Subcutaneous adipose tissue (tissue), 4 donors: ENCODE measurements around the gene IL1RAPL2. TPM values are rescaled to one million over a fixed set of nuclear protein-coding genes. Genes with fewer than 3 reads are reported as not detected.

Experiments
- CTCF ChIP-seq: fragments of 450-650 bp; IDR thresholded peaks from one replicate; pipeline ENCODE4 v1.5.1; 2016; ENCODE audit warnings: low read depth, mild to moderate bottlenecking, control low read depth, antibody characterized with exemption, moderate library complexity
- total RNA-seq, 4 donors: library from RNA; depleted of rRNA; stranded (reverse); fragments of >200 nt; gene quantifications; one replicate each; pipeline ENCODE4 v1.1.0, GENCODE V29; 2016

Gene IL1RAPL2
- total RNA-seq, 4 donors from 2014 or later: 0.17 TPM; not detected in 3

DNA sequence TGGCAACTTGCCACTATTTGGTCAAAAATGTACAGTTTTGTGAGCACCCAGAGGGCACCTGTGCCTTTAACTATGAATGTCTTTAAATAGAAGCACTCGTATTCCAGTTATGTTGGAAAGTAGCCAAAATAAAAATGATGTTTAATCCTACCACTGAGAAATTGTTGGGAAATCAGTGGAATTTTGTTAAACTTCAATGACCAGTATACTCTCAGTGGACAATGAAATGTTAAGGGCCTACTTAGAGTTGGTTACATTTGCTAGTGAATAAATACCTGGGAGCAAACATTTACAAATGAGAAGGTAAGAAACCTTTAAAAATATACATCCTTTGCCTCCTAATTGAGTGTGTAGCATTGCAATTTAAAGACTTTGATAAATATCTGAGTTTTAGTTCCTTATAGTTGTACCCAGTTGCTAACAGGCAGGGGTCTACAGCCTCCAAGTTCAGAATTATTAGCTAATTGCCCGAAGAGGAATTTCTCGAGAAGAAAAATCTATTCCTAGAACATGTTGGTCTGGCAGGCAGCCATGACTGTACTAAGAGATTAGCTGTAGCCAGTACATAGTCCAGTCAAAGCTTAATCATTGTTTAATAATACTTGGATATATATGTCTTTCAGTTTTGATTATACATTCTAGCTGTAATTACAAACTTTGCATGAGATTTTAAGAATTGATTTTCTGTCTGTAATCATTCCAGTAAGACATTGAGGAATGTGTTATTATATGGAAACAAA, 93.2 kb downstream of the IL1RAPL2 start:
- TF ChIP-seq CTCF: no peak

DNA sequence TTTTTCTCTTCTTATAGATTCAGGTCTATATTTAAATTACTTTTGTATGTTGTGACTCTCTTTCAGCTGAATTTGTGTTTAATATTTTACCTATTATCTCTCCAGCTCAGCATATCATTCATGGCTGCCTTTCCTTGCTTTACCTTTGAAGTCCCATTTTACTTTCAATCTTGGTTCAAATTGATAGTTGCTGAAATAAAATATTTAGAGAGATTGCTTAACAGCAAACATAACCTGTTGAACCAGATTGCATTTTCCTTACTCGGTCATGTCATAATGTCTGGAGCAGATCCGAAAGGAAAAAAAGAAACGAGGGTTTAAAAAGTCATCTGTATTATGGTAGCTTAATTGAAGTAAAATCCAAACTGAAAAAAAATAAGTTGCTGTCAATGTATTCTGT, 94.1 kb downstream of the IL1RAPL2 start:
- no peak for TF ChIP-seq CTCF

GRCh38 chrX:104662694-104663093, 96.7 kb downstream of the IL1RAPL2 start:
- no peak for TF ChIP-seq CTCF

- no peak for TF ChIP-seq CTCF
Observed at GRCh38 chrX:104665691-104666090, 99.7 kb downstream of the IL1RAPL2 start.

GRCh38 chrX:104668550-104668949, 102.6 kb downstream of the IL1RAPL2 start:
- TF ChIP-seq CTCF: no peak

GRCh38 chrX:104669063-104669462, 103.1 kb downstream of the IL1RAPL2 start:
- no peak for TF ChIP-seq CTCF

- TF ChIP-seq CTCF: no peak
Observed at GRCh38 chrX:104670051-104670450, 104.1 kb downstream of the IL1RAPL2 start.
